GM19351 (cell line): ENCODE results near the gene TSPAN18.

ENCODE experiments used
- ATAC-seq: cut with Tn5 transposase; IDR thresholded peaks from one replicate; pipeline ENCODE4 v1.9.1; 2021; ENCODE audit warnings: mild to moderate bottlenecking, moderate library complexity; ENCODE audit not compliant: unreplicated experiment

TSPAN18 gene

DNA sequence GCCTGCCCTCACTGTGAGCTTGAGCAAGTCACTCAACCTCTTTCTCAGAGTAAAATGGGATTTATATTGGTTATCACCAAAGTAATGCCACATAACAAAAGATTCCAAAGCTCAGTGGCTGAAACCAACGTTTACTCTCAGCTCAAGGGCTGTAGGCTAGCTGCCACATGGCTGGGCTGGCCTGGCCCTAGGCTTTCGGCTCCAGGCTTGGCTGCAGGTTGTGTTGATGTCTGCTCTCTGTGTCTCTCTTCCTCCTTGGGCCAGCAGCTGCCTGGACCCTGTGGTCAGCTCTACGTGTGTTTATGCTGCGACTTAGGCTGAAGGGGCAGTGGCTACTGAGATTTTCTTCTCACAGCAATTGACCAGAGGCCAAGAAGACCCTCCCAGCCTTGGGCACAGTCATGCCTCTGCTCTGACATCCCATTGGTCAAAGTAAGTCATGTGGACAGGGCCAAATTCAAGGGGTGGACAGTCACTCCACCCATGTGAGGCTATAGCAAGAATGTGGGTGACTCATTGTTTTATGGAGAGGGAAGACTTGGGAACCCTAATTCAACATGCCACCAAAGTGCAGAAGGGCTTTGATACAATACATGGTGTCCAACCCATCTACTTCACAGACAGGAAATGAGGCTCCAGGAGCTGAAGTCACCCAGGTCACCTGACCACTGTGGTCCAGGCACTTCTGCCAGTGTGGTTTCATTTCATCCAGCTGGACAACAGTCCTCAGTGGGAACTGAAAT is 90.6 kb downstream of the TSPAN18 start:
- no peak for ATAC-seq

DNA sequence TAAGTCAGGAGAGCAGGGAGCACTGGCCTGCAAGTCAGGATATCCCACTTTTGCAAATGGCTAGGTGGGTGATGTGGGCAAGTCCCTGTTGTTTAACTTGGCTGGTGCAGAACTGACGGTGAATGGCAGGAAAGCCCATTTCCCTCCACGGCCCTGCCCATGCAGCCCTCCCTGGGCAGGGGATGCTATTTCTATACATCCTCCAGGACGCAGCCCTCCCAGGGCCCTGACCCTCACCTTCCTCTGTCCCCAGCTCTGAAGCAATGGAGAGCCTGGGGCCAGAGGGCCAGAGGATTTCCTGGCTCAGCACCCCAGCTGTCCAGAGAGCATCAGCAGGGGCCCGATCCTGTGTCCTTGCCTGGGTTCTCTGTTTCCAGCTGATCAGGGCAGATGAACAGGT is 91.3 kb downstream of the TSPAN18 start:
- ATAC-seq, result no peak

DNA sequence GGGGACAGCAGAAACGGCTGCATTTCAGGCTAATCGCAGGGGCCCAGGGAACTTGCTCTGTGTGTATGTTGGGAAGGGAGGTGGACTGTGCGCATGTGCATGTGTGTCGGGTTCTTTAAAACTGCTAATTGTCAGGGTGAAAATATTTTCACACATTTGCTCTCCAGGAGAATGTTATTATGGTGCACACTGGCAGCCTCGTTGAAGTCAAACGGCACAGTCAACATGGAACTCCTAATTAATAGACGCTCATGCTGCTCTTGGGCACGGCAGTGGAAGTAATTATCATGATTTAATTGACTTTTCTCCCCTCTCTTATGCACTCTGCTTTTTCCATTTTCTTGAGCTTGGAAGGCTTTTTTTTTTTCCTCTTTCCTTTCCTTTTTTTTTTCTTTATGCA is 92.6 kb downstream of the TSPAN18 start:
- ATAC-seq, result no peak

DNA sequence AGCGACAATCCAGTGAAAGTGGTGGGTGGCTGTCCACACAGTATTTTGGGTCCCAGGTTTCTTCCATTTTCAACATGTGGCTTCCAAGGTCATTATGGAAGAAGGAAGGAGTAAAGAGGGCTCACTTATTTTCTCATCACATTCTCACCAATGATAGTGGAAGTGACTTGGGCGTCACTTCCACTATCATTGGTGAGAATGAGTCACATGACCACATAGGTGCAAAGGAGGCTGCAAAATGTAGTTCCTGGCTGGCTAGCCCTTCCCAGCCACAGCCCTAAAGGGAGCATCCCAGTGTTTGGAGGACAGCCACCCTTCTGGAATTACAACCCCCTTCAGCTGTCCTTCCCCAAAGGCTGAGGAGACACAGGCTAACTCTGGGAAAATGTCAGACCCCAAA is 95.6 kb downstream of the TSPAN18 start:
- no peak for ATAC-seq

DNA sequence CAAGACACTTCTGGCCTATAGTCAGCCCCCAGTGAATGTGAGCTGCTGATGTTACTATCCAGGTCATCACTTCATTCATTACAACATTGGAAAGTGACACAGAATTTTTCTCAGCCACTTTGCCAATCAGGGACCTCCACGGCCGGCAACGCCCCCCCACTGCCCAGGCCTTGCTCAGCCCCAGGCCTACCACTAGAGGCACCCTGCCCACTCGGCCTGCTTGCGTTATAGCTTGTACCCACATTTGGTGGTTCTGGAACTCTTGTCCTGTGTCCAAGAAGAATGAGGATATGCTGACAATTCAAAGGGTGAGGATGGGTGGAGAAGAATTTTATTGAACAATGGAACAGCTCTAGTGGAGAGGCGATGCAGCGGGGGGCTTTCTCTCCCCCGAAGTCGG is 96.2 kb downstream of the TSPAN18 start:
- ATAC-seq, result no peak

DNA sequence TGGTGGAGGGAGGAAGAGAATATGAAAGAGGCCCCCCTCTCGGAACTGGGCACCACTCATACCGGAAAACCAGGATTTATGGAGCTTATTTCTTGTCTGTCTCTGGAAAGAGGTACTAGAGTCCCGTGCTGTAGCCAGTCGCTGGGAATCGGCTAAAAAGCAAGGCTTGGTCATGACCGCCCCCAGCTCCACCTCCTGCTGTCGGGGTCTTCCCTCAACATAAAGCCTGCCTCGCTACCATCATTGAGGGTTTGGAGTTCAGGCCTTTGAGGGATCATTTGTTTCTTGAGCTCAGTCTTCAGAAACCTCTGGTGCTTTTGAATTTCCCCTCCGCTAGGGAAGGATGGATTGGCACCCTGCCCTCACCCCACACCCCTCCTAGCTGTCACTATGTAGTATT is 97.1 kb downstream of the TSPAN18 start:
- ATAC-seq, result no peak

DNA sequence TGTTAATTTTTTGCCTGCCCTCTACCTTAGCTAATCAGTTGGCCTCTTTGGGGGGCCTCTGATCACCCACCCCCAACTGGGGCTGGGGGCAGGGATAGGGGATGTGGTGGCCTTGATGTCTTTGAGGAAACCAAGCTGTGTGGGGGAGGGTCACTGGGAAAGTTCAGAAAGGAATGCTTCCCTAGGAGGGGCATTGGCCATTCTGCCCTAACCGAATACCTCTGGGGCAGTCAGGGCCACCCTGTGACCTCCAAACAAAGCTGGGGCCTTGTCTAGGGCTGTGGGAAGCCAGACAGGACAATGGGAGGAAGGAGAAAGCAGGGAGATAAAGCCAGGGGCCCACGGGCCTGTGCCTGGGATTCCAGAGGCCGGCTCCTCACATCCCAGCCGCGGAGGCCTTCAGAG is 97.5 kb downstream of the TSPAN18 start:
- no peak for ATAC-seq

DNA sequence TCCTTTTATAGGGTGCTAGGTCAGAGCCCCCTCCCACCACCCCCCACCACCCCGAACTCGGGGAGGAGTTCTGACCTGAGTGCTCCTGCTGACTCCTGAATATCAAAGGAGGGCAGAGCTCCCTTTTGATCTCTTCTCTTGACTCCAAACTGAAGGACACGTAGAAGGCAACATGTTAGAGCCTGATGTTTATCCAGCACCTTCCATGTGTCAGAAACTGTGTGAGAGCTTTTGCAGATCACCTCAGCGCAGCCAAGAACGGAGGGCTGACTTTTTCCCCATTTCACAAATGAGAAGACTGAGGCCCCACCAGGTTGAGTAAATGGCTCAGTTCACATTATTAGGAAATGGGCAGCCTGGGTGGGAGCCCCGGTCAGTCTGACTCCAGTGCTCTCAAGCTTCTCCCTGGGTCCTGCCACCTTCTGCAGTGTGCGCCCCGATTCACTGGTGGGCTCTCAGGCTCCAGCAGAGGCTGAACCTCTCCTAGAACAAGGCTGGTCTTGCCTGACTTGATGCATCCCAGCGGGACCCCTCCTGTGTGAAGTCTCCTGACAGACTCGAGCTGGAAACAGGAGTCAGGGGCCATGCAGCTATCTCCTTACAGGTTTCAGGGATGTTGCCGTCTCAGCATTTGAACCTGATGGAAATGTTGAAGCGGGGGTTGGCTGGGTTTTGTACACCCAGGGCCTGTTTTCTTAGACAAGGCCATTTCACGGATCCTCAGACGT is 98.5 kb downstream of the TSPAN18 start:
- ATAC-seq, result no peak

DNA sequence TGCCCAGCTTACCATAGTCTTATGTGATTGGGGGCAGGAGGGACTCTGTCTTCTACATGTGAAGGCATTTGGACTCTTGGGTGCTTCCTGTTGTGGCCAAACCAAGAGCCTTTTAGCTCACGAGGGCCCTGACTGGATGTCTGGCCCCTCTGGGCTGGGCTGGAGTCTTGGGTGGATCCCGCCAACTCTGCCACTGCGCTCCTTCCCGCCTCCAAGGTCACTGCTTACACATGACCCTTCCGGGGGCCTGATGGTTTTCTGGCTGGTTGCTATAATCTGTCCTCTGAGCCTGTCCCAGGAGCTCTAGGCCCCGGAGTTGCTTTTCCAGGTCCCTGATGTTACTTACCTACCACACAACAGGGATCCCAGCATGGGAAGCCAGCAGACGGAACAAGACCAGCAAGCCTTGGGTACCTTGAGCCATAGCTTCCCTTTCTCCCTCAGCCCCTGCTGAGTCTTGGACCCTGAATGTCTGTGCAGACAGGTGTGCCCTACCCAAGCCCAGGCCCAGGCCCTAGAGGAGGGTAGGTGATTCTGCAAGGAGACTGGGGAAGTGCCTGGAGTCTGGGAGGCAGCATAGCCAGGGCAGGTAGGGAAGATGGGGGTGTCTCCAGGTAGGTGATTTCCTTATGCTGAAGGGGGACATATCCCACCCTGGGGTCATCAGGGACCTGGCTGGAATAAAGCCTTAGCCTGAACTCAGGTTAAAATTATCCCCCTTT is 100.3 kb downstream of the TSPAN18 start:
- ATAC-seq, result no peak

DNA sequence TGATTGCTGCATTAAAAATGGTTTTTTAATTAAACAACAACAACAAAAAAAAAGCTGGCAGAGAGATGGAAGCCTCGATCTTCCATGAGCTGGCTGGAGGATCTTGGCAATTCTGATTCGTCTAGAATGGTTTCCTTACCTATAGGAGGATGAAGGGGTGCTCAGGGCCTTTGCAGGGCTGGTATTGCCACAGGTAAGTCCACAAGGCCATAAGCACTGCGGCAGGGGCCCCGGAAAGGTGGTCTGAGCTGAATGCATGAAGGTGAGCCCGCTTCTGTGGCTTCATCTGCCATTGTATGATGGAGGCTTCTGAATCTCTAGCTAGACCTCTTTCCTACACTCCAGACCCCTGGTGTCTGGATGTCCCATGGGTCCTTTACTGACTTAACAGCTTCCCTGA is 101.5 kb downstream of the TSPAN18 start:
- ATAC-seq, result no peak

DNA sequence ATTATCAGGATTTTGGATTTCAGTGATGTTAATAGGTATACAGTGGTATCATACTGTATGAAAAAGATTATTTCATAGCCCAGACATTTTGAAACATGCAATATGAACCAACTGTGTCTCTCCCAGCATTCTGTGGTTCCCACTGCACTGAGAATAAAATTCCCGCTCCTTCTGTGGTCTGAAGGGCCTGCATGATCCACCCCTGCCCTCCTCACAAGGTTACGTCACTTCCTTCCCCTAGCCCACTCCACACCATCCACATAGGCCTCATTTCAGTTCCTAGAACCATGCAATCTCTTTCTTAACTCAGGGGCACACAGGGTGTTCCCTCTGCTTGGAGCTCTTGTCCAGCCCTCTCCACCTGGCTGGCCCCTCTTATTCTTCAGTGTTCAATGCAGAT is 103.1 kb downstream of the TSPAN18 start:
- no peak for ATAC-seq

DNA sequence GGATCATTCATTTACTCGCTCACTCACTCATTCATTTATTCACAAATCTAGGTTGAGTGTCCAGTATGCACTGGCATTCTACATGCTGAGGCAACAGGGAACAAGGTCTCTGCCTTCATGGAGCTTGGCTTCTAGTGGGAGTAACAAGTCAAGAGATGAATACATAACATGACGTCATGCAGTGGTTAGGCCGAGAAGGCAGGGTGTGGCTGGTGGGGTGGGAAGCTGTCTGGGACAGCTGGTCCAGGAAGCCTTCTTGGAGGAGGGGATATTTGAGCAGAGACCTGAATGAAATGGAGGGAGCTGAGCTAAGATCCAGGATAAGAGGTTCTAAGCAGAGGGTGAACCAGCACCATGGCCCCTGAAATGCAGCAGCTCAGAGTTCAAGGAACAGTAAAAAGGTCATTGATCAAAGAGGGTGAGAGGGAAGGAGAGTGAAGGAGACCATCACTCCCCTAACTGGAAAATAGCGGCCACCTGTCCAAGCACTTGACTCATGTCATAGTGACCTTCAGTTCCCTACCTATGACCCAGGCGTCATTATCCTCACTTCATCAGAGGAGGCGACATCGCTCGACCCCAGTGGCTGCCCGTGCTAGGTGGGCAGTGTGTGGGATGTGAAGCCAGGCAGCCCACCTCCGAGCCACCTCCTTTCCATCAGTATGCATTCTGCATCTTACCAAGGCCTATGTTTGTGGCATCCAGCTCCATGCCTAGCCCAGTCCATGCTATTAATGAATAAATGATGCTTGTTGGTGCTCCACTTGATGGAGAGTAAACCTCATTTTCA is 105.0 kb downstream of the TSPAN18 start:
- no peak for ATAC-seq

DNA sequence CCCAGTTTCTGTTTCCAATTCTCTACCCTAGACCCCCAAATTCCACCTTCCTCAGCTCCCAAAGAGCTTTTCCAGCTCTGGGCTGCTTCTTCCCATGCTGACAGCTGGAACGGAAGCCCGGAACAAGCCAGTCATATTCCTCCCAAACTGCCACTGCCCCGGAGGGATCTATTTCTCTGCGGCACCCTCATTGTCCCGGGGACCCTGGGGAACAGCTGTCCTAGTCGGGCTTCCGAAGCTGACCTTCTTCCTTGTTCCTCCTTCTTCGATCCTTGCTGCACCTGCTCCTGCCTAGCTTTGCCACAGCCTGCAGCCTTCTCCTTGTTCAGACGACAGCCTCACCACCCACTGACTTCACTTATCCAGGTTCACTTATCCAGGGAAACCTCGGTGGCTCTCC is 105.7 kb downstream of the TSPAN18 start:
- no peak for ATAC-seq

DNA sequence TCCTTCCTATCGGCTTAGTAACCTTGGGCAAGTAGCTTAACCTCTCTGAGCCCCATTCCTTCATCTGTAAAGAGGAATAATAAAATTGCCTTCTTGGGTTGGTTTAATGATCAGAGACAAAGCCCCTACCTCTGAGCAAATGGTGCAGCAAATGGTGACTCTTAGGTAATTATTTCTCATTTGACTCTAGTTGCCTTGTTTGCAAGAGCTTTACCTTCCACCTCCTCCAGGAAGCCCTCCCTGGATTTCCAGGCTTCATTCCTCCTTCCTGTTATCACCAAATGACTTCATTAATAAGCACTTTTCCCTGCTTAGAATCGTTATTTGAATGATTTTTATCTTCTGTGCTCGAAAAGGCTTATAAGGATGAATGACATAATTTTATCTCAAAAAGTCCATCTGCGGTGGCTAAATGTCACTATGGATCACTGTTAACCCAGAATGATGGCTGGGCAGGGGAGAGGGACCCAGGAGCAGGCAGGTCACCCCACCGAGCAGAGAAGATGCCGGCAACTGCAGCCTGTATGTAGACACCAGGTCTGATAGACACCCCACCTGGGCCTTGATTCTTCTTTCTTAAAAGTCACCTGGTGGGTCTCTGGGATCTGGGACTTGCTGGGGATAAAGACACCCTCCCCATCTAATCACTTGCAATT is 106.6 kb downstream of the TSPAN18 start:
- no peak for ATAC-seq

DNA sequence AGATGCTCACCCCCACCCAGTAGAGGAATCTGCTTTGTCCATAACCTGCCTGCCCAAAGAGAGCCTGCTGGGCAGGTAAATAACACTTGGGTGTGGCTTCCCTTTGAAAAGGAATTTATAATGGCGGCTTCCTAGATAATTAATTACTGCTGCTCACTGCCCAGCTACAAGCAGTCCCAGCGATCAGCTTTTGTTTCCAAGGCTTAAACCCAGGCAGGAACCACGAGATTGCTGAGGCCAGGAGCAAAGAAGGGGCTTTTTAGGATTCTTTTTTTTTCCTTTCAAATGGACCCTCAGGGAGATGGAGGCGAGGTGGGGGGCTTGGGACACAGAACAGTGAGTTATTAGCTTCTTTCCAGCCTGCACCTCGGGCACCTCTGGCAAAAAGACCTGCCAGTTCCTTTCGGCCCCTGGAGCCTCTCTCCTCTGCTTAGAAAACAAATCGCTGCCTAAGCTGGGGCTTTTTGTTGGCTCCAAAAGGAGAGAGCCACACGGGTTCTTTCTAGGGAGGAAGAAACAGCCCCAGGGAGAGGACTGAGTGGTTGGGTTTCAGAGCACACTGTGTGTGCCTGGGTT is 107.2 kb downstream of the TSPAN18 start:
- ATAC-seq, result no peak

DNA sequence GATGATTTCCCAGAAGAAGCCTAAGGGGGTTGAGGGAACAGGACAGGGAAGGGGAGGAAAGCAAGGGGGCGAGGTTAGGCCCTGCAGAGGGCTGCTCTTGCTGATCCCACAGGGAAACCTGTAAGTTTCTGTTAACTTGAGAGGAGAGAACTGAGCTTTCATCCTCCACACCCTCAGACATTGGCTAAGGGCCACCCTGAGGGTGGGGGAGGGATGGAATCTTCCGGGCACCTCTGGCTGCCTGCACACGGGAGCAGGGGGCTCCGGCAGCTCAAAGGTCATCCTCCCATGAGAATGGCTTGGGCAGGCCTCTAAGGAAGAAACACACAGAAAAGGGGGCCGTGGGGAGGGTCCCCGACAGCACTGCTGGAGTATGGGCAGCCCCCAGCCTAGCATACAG is 108.1 kb downstream of the TSPAN18 start:
- no peak for ATAC-seq

DNA sequence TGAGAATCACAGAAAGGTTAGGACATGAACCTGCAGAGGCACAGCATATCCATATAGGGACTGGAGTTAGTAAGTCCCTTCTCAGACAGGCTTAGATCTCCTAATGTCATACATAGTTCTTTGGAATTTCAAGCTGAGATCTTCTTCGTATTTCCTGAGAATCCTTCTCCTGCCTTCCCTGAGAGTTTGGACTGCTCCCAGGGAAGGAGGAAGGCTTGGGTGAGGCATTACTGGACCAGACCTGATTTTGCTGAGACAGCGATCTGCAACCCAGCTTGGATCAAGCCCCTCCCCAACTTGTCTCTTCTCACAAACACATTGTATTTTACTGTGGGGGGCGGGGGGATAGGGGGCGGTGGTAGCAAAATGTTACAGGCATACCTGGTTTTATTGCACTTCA is 108.5 kb downstream of the TSPAN18 start:
- ATAC-seq, result no peak

DNA sequence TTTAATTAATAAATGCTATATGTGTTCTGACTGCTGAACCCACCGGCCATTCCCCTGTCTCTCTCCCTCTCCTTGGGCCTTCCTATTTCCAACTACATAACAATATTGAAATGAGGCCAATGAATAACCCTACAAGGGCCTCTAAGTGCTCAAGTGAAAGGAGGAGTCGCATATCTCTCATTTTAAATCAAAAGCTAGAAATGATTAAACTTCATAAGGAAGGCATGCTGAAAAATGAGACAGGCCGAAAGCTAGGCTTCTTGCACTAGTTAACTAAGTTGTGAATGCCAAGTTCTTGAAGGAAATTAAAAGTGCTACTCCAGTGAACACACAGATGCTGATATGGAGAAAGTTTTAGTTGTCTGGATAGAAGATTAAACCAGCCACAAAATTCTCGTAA is 109.2 kb downstream of the TSPAN18 start:
- ATAC-seq, result no peak

DNA sequence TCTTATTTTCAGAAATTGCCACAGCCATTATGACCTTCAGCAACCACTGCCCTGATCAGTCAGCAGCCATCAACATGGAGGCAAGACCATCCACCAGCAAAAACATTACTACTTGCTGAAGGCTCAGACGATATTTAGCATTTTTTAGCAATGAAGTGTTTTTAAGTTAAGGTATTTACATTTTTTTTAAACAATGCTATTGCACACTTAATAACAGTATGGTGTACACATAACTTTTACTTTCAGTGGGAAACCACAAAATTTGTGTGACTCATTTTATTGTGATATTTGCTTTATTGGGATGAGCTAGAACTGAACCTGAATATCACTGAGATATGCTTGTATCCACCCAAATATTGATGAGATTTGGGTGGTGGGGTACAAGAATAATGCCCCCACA is 110.9 kb downstream of the TSPAN18 start:
- no peak for ATAC-seq

DNA sequence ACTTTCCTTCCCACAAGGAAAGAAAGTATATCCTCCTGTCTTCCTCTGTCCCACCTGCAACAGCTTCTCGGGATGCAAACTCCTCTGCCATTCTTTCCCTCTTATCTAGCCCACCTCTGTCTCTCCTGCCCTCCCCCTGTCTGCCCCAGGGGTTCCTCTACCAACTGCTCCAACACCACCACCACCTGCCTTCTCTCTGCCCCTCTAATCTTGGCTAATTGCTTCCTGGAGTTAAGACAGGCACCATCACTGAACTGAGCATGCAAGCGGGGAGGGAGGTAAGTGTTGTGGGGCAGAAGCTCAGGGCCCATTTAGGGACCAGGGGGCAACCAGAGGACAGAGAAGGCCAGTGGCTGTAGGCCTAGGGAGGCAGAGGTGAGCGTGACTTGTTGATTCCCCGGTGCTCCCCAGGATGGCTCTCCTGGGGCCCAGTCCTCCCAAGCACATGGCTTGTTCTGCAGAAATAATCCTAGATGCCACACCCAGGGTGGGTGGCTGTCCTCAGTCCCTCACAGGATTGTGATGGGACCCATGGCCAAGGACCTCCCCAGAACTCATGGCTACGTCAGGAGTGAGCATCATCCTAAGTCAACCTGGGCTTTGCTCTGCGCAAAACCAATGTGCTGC is 112.8 kb downstream of the TSPAN18 start:
- ATAC-seq, result no peak
